BJ (cell line): ENCODE measurements around the gene SLC1A5. TPM values are rescaled to one million over a fixed set of nuclear protein-coding genes. Genes with fewer than 3 reads are reported as not detected.

Experiments
- CTCF ChIA-PET: fragments of 350-600 bp; formaldehyde crosslinking; extraction: SDS; loops from one replicate; lab custom pipeline; 2021; ENCODE audit warnings: antibody characterized with exemption, inconsistent platforms; lab: Yijun Ruan, JAX
- POLR2A ChIA-PET: fragments of 300-600 bp; sonication (Branson Sonifier 250); formaldehyde crosslinking; extraction: SDS; loops from one replicate; lab custom pipeline; 2021; ENCODE audit warnings: antibody characterized with exemption; lab: Charles Lee
- DNase-seq: peaks from one replicate; pipeline ENCODE4 v3.0.0-alpha.2; 2011; ENCODE audit warnings: low read depth
- H3K27me3 ChIP-seq: 2 replicates; pipeline ENCODE4 v1.6.0; 2011; ENCODE audit warnings: low read length; ENCODE audit not compliant: control insufficient read depth, insufficient read depth
- H3K36me3 ChIP-seq: 2 replicates; pipeline ENCODE4 v1.5.1; 2011; ENCODE audit warnings: low read length; ENCODE audit not compliant: control insufficient read depth, insufficient read depth
- H3K4me3 ChIP-seq: 2 replicates; pipeline ENCODE4 v1.5.1; 2011; ENCODE audit warnings: low read depth, mild to moderate bottlenecking, control low read depth, low read length
- CTCF ChIP-seq: IDR thresholded peaks from 2 replicates; pipeline ENCODE4 v1.5.1; 2011; ENCODE audit warnings: low read depth, mild to moderate bottlenecking, control low read depth, inconsistent platforms, low read length, moderate library complexity; ENCODE audit not compliant: insufficient read depth
- polyA plus RNA-seq: library from polyadenylated mRNA; depleted of rRNA; stranded (reverse); fragments of >200 nt; gene quantifications from 2 replicates; pipeline ENCODE4 v1.2.3, GENCODE V29; 2011

The SLC1A5 gene
- polyA plus RNA-seq, 1 experiment, result 506 TPM

GRCh38 chr19:46741447-46741846 lies 46.9 kb downstream of the SLC1A5 start:
- no peak overlapping the region for H3K4me3 ChIP-seq
- peaks cover 20% of the 10 kb centered on the region for H3K36me3 ChIP-seq
- no peak for DNase-seq
- TF ChIP-seq CTCF, result no peak
- ChIA-PET POLR2A (no interaction called here), CTCF (interaction anchor here (0.7 to 9.6 kb wide), 5 partner anchors 9 to 127 kb away, joined by 3 to 77 read pairs (median 4); no protein-coding TSS in a partner anchor)
- no peaks in the 10 kb centered on the region for H3K27me3 ChIP-seq

GRCh38 chr19:46739290-46739771 lies 49.1 kb downstream of the SLC1A5 start:
- TF ChIP-seq CTCF, result no peak
- DNase-seq, result no peak
- ChIA-PET POLR2A (no interaction called here), CTCF (interaction anchor here (0.9 to 9.6 kb wide), 3 partner anchors 10 to 23 kb away, joined by 3 to 77 read pairs (median 4); no protein-coding TSS in a partner anchor)
- Histone ChIP-seq H3K36me3 (peaks cover 20% of the 10 kb centered on the region), H3K27me3 (no peaks in the 10 kb centered on the region), H3K4me3 (no peak overlapping the region)

- H3K36me3 ChIP-seq, result peaks cover 31% of the 10 kb centered on the region
- no peak for TF ChIP-seq CTCF
- CTCF ChIA-PET, result interaction anchor here (1.6 to 9.6 kb wide), 3 partner anchors 9 to 34 kb away, joined by 4 to 77 read pairs (median 8); no protein-coding TSS in a partner anchor
These were observed 50.6 kb downstream of the SLC1A5 start for GRCh38 chr19:46737761-46738171.

GRCh38 chr19:46737298-46737654 lies 51.1 kb downstream of the SLC1A5 start:
- no peak for TF ChIP-seq CTCF
- H3K4me3 ChIP-seq, result no peak overlapping the region
- POLR2A ChIA-PET, result interaction anchor here (0.6 kb wide), 1 partner anchor 28 kb away, joined by 5 read pairs; no protein-coding TSS in a partner anchor
- no peak for DNase-seq
- no peaks in the 10 kb centered on the region for H3K27me3 ChIP-seq
- CTCF ChIA-PET, result interaction anchor here (1.6 to 9.6 kb wide), 3 partner anchors 8 to 33 kb away, joined by 4 to 77 read pairs (median 8); no protein-coding TSS in a partner anchor
- H3K36me3 ChIP-seq, result peaks cover 34% of the 10 kb centered on the region

More at GRCh38 chr19:46737761-46738171, 50.6 kb downstream of the SLC1A5 start:
- no peak for DNase-seq
- H3K4me3 ChIP-seq, result no peak overlapping the region
- POLR2A ChIA-PET, result no interaction called here
- no peaks in the 10 kb centered on the region for H3K27me3 ChIP-seq

GRCh38 chr19:46736531-46737297 lies 51.7 kb downstream of the SLC1A5 start:
- Histone ChIP-seq H3K4me3 (no peak overlapping the region), H3K36me3 (peaks cover 39% of the 10 kb centered on the region), H3K27me3 (no peaks in the 10 kb centered on the region)
- POLR2A ChIA-PET, result interaction anchor here (0.6 kb wide), 1 partner anchor 27 kb away, joined by 5 read pairs; no protein-coding TSS in a partner anchor
- no peak for TF ChIP-seq CTCF
- no peak for DNase-seq
- CTCF ChIA-PET, result interaction anchor here (1.6 to 9.6 kb wide), 3 partner anchors 8 to 32 kb away, joined by 4 to 77 read pairs (median 8); no protein-coding TSS in a partner anchor
